Stimulated activated CD4-positive, alpha-beta T cell treated with anti-CD3 and anti-CD28 coated beads, Interleukin-12 subunit alpha, Interleukin-12 subunit beta, amount 100 ng/mL, for 4 hours (primary cell): Measurements from ENCODE around the gene BRD3.

Experiments used
- DNase-seq: peaks from one replicate; pipeline ENCODE4 v3.0.0-alpha.2; 2020

The BRD3 gene

GRCh38 chr9:134066526-134066912 is 1.3 kb downstream of the BRD3 start:
- no peak for DNase-seq

GRCh38 chr9:134065612-134066419 is 2.0 kb downstream of the BRD3 start:
- peak; percentile 50 for DNase-seq

- DNase-seq = no peak
Measured at GRCh38 chr9:134064711-134065110, 3.1 kb downstream of the BRD3 start.

- DNase-seq = no peak
Measured at GRCh38 chr9:134063571-134064450, 4.0 kb downstream of the BRD3 start.

GRCh38 chr9:134063088-134063570 is 4.7 kb downstream of the BRD3 start:
- no peak for DNase-seq

GRCh38 chr9:134062461-134063087 is 5.3 kb downstream of the BRD3 start:
- no peak for DNase-seq

GRCh38 chr9:134061688-134062371 is 6.0 kb downstream of the BRD3 start:
- no peak for DNase-seq

- no peak for DNase-seq
Measured at GRCh38 chr9:134061019-134061687, 6.7 kb downstream of the BRD3 start.

GRCh38 chr9:134060546-134060945 is 7.3 kb downstream of the BRD3 start:
- no peak for DNase-seq

GRCh38 chr9:134059661-134060395 is 8.0 kb downstream of the BRD3 start:
- DNase-seq = no peak

GRCh38 chr9:134059188-134059641 is 8.6 kb downstream of the BRD3 start:
- no peak for DNase-seq

- no peak for DNase-seq
Measured at GRCh38 chr9:134058716-134059115, 9.1 kb downstream of the BRD3 start.

GRCh38 chr9:134057751-134058701 is 9.8 kb downstream of the BRD3 start:
- DNase-seq = no peak

- no peak for DNase-seq
Measured at GRCh38 chr9:134057307-134057657, 10.5 kb downstream of the BRD3 start.

GRCh38 chr9:134056483-134057306 is 11.1 kb downstream of the BRD3 start:
- no peak for DNase-seq

- DNase-seq = no peak
Measured at GRCh38 chr9:134055981-134056461, 11.8 kb downstream of the BRD3 start.

- no peak for DNase-seq
Measured at GRCh38 chr9:134054891-134055811, 12.7 kb downstream of the BRD3 start.
